Rectal smooth muscle tissue (tissue), 1 donor: Measurements from ENCODE around the gene AEBP2.

Experiments
- H3K27ac ChIP-seq: one replicate; pipeline ENCODE4 v1.7.0; 2013; ENCODE audit warnings: low read depth, low read length, inconsistent platforms
- H3K27me3 ChIP-seq: one replicate; pipeline ENCODE4 v1.7.0; 2013; ENCODE audit warnings: low read length; ENCODE audit not compliant: control insufficient read depth, insufficient read depth
- H3K36me3 ChIP-seq: one replicate; pipeline ENCODE4 v1.7.0; 2013; ENCODE audit warnings: low read length; ENCODE audit not compliant: control insufficient read depth, insufficient read depth
- H3K4me1 ChIP-seq: one replicate; pipeline ENCODE4 v1.7.0; 2013; ENCODE audit warnings: low read length; ENCODE audit not compliant: control insufficient read depth, insufficient read depth
- H3K4me3 ChIP-seq: one replicate; pipeline ENCODE4 v1.7.0; 2013; ENCODE audit warnings: low read length
- H3K9ac ChIP-seq: one replicate; pipeline ENCODE4 v1.7.0; 2013; ENCODE audit warnings: low read length

Gene AEBP2

GRCh38 chr12:19430988-19431387, 8.3 kb upstream of the AEBP2 start:
- Histone ChIP-seq H3K4me1 (no peaks in the 10 kb centered on the region), H3K4me3 (no peak overlapping the region), H3K9ac (no peak overlapping the region), H3K27me3 (no peaks in the 10 kb centered on the region), H3K27ac (no peak overlapping the region), H3K36me3 (no peaks in the 10 kb centered on the region)

- Histone ChIP-seq H3K27me3 (no peaks in the 10 kb centered on the region), H3K4me3 (no peak overlapping the region), H3K36me3 (no peaks in the 10 kb centered on the region), H3K4me1 (no peaks in the 10 kb centered on the region), H3K27ac (no peak overlapping the region), H3K9ac (no peak overlapping the region)
These were observed 7.6 kb upstream of the AEBP2 start for GRCh38 chr12:19431407-19432308.

- Histone ChIP-seq H3K36me3 (no peaks in the 10 kb centered on the region), H3K9ac (no peak overlapping the region), H3K27me3 (no peaks in the 10 kb centered on the region), H3K4me3 (no peak overlapping the region), H3K4me1 (no peaks in the 10 kb centered on the region), H3K27ac (no peak overlapping the region)
These were observed 6.8 kb upstream of the AEBP2 start for GRCh38 chr12:19432309-19433170.

GRCh38 chr12:19434538-19434937, 4.8 kb upstream of the AEBP2 start:
- Histone ChIP-seq H3K4me3 (no peak overlapping the region), H3K4me1 (no peaks in the 10 kb centered on the region), H3K27me3 (no peaks in the 10 kb centered on the region), H3K36me3 (no peaks in the 10 kb centered on the region), H3K9ac (no peak overlapping the region), H3K27ac (no peak overlapping the region)

- Histone ChIP-seq H3K36me3 (no peaks in the 10 kb centered on the region), H3K9ac (no peak overlapping the region), H3K4me3 (no peak overlapping the region), H3K27me3 (no peaks in the 10 kb centered on the region), H3K27ac (no peak overlapping the region), H3K4me1 (no peaks in the 10 kb centered on the region)
These were observed 3.3 kb upstream of the AEBP2 start for GRCh38 chr12:19435831-19436497.

- Histone ChIP-seq H3K36me3 (no peaks in the 10 kb centered on the region), H3K9ac (no peak overlapping the region), H3K27me3 (no peaks in the 10 kb centered on the region), H3K4me1 (no peaks in the 10 kb centered on the region), H3K27ac (no peak overlapping the region), H3K4me3 (no peak overlapping the region)
These were observed 2.4 kb upstream of the AEBP2 start for GRCh38 chr12:19436931-19437330.

GRCh38 chr12:19437996-19438395, 1.3 kb upstream of the AEBP2 start:
- H3K36me3 ChIP-seq: no peaks in the 10 kb centered on the region

GRCh38 chr12:19440019-19440858, 947 bp downstream of the AEBP2 start:
- Histone ChIP-seq H3K4me3 (peak overlapping the region; percentile 95), H3K36me3 (no peaks in the 10 kb centered on the region), H3K27me3 (no peaks in the 10 kb centered on the region), H3K9ac (peak overlapping the region; percentile 93), H3K27ac (peak overlapping the region; percentile 93), H3K4me1 (peaks cover 2% of the 10 kb centered on the region)

More at GRCh38 chr12:19437996-19438395, 1.3 kb upstream of the AEBP2 start:
- Histone ChIP-seq H3K27me3 (no peaks in the 10 kb centered on the region), H3K4me3 (no peak overlapping the region), H3K27ac (no peak overlapping the region), H3K9ac (no peak overlapping the region), H3K4me1 (peaks cover 2% of the 10 kb centered on the region)

GRCh38 chr12:19440916-19441315, 1.6 kb downstream of the AEBP2 start:
- Histone ChIP-seq H3K27ac (peak overlapping the region; percentile 93), H3K4me3 (peak overlapping the region; percentile 95), H3K9ac (no peak overlapping the region), H3K36me3 (no peaks in the 10 kb centered on the region), H3K4me1 (peaks cover 2% of the 10 kb centered on the region), H3K27me3 (no peaks in the 10 kb centered on the region)

- no peak overlapping the region for H3K4me3 ChIP-seq
- H3K36me3 ChIP-seq: no peaks in the 10 kb centered on the region
- H3K27me3 ChIP-seq: no peaks in the 10 kb centered on the region
- H3K27ac ChIP-seq: no peak overlapping the region
- no peak overlapping the region for H3K9ac ChIP-seq
- H3K4me1 ChIP-seq: peaks cover 2% of the 10 kb centered on the region
These were observed 4.3 kb downstream of the AEBP2 start for GRCh38 chr12:19443585-19443984.

- no peaks in the 10 kb centered on the region for H3K27me3 ChIP-seq
- no peak overlapping the region for H3K9ac ChIP-seq
- H3K36me3 ChIP-seq: no peaks in the 10 kb centered on the region
- H3K4me3 ChIP-seq: no peak overlapping the region
- H3K27ac ChIP-seq: no peak overlapping the region
- H3K4me1 ChIP-seq: peaks cover 2% of the 10 kb centered on the region
These were observed 4.8 kb downstream of the AEBP2 start for GRCh38 chr12:19444097-19444496.
